Body of pancreas (tissue), 4 donors: ENCODE data around the gene CRYBA4.

Source experiments
- CTCF ChIP-seq, 7 experiments: fragments of 450-650 bp in 4 of 7; fragments of 200-600 bp in 3 of 7; sonication (generic) in 3 of 7; IDR thresholded peaks; one replicate each; pipeline ENCODE4 v1.5.1; 2016 to 2019; ENCODE audit warnings: antibody characterized with exemption in 7 of 7
- POLR2A ChIP-seq, 3 donors: fragments of 450-650 bp; IDR thresholded peaks; one replicate each; pipeline ENCODE4 v1.6.1; 2016; ENCODE audit warnings: antibody characterized with exemption in 3 of 3, mild to moderate bottlenecking in 2 of 3

- TF ChIP-seq CTCF (IDR thresholded peaks at IDR 0.05): no peak
- no peak for TF ChIP-seq POLR2A (IDR thresholded peaks at IDR 0.05)
These were observed 30.1 kb downstream of the CRYBA4 start for GRCh38 chr22:26651815-26652214.
